ACC112 (cell line): Measurements from ENCODE around the gene LANCL2.
"Not testable (repeated sequence)": the region's sequence is repeated elsewhere in the genome, so short reads cannot be mapped to it uniquely, and the experiment has no call there.

Source experiments
- H2AFZ ChIP-seq: fragments of 200-600 bp; sonication (generic); one replicate; pipeline ENCODE4 v1.6.0; 2017; ENCODE audit warnings: antibody characterized with exemption, low read length; ENCODE audit not compliant: unreplicated experiment
- H3K27ac ChIP-seq: fragments of 200-600 bp; sonication (generic); 2 replicates; pipeline ENCODE4 v1.5.1; 2014; ENCODE audit warnings: low read depth, mild to moderate bottlenecking, antibody characterized with exemption, low read length, moderate library complexity
- H3K27me3 ChIP-seq: fragments of 200-600 bp; sonication (generic); 2 replicates; pipeline ENCODE4 v1.6.1; 2014; ENCODE audit warnings: mild to moderate bottlenecking, antibody characterized with exemption, low read length, moderate library complexity, mixed read lengths; ENCODE audit not compliant: insufficient read depth
- H3K36me3 ChIP-seq: fragments of 200-600 bp; sonication (generic); 2 replicates; pipeline ENCODE4 v1.6.1; 2016; ENCODE audit warnings: mild to moderate bottlenecking, antibody characterized with exemption, low read length, moderate library complexity, mixed read lengths; ENCODE audit not compliant: insufficient read depth
- H3K4me1 ChIP-seq: fragments of 200-600 bp; sonication (generic); one replicate; pipeline ENCODE4 v1.6.1; 2016; ENCODE audit warnings: low read length, mixed read lengths; ENCODE audit not compliant: insufficient read depth, unreplicated experiment, control insufficient read depth
- H3K4me3 ChIP-seq: fragments of 200-600 bp; sonication (generic); 2 replicates; pipeline ENCODE4 v1.5.1; 2014; ENCODE audit warnings: mild to moderate bottlenecking, low read depth, low read length
- H3K79me2 ChIP-seq: fragments of 200-600 bp; sonication (generic); one replicate; pipeline ENCODE4 v1.6.0; 2016; ENCODE audit warnings: low read length; ENCODE audit not compliant: control insufficient read depth, unreplicated experiment, insufficient read depth

The LANCL2 gene

GRCh38 chr7:55405856-55406541 lies 40.9 kb downstream of the LANCL2 start:
- H3K36me3 ChIP-seq = no peaks in the 10 kb centered on the region
- no peak overlapping the region for H2AFZ ChIP-seq
- no peak overlapping the region for H3K27ac ChIP-seq
- H3K4me3 ChIP-seq = no peak overlapping the region
- no peaks in the 10 kb centered on the region for H3K79me2 ChIP-seq
- no peaks in the 10 kb centered on the region for H3K27me3 ChIP-seq
- no peaks in the 10 kb centered on the region for H3K4me1 ChIP-seq

GRCh38 chr7:55409482-55410225 lies 44.5 kb downstream of the LANCL2 start:
- Histone ChIP-seq H3K27me3 (no peaks in the 10 kb centered on the region), H3K27ac (no peak overlapping the region), H3K36me3 (no peaks in the 10 kb centered on the region), H2AFZ (no peak overlapping the region), H3K4me1 (no peaks in the 10 kb centered on the region), H3K79me2 (no peaks in the 10 kb centered on the region), H3K4me3 (no peak overlapping the region)

DNA sequence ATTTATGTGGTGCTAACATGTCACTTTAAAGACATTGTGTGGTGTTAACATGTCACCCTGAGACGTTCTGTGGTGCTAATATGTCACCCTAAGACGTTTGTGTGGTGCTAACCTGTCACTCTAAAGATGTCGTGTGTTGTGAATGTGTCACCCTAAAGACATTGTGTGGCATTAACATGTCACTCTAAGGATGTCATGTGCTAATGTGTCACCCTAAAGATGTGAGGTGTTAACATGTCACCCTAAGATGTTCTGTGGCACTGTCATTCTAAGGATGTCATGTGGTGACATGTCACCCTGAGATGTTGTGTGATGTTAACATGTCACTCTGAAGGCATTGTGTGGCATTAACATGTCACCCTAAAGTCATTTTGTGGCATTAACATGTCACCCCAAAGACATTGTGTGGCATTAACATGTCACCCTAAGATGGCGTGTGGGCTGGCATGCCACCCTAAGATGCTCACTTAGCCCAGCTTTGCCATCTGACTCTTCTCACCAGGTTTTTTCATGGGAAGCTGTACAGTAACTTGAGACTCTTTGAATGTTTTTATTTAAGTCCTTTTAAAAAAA lies 45.6 kb downstream of the LANCL2 start:
- Histone ChIP-seq H3K36me3 (no peaks in the 10 kb centered on the region), H3K27me3 (no peaks in the 10 kb centered on the region), H2AFZ (no peak overlapping the region), H3K4me3 (no peak overlapping the region), H3K79me2 (no peaks in the 10 kb centered on the region), H3K27ac (no peak overlapping the region), H3K4me1 (no peaks in the 10 kb centered on the region)

- Histone ChIP-seq H2AFZ (no peak overlapping the region), H3K4me1 (no peaks in the 10 kb centered on the region), H3K4me3 (no peak overlapping the region), H3K36me3 (no peaks in the 10 kb centered on the region), H3K27me3 (no peaks in the 10 kb centered on the region), H3K27ac (no peak overlapping the region), H3K79me2 (no peaks in the 10 kb centered on the region)
Measured at GRCh38 chr7:55411844-55412243, 46.7 kb downstream of the LANCL2 start.

DNA sequence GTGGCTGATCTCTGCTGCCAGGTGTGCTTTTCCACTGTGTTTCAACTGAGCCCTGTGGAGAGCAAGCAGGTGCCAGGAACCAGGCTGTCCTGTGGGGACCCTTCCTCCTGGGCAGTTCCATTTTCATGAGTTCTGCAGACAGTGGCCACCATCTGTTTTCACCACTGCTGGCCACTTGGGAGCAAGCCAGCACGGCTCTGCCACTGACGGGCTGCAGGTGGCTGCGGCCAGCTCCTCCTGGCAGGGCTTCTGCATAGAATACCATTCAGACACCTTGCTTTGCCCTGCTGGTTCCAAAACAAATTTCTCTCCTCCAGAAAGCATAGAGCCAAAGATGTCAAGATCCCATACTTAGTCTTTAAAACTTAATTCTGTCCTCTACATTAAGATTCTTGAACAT lies 48.3 kb downstream of the LANCL2 start:
- H3K79me2 ChIP-seq = no peaks in the 10 kb centered on the region
- no peaks in the 10 kb centered on the region for H3K27me3 ChIP-seq
- H3K4me3 ChIP-seq = no peak overlapping the region
- no peak overlapping the region for H2AFZ ChIP-seq
- H3K36me3 ChIP-seq = no peaks in the 10 kb centered on the region
- no peak overlapping the region for H3K27ac ChIP-seq
- no peaks in the 10 kb centered on the region for H3K4me1 ChIP-seq

- Histone ChIP-seq H3K4me3 (no peak overlapping the region), H2AFZ (no peak overlapping the region), H3K27ac (no peak overlapping the region), H3K79me2 (no peaks in the 10 kb centered on the region), H3K4me1 (peaks cover 1% of the 10 kb centered on the region), H3K27me3 (no peaks in the 10 kb centered on the region), H3K36me3 (no peaks in the 10 kb centered on the region)
Measured at GRCh38 chr7:55415173-55415778, 50.1 kb downstream of the LANCL2 start.

GRCh38 chr7:55417456-55417855 lies 52.3 kb downstream of the LANCL2 start:
- H2AFZ ChIP-seq, H3K27me3 ChIP-seq, H3K36me3 ChIP-seq, H3K4me1 ChIP-seq, H3K4me3 ChIP-seq, H3K79me2 ChIP-seq, H3K27ac ChIP-seq: not testable (repeated sequence)

DNA sequence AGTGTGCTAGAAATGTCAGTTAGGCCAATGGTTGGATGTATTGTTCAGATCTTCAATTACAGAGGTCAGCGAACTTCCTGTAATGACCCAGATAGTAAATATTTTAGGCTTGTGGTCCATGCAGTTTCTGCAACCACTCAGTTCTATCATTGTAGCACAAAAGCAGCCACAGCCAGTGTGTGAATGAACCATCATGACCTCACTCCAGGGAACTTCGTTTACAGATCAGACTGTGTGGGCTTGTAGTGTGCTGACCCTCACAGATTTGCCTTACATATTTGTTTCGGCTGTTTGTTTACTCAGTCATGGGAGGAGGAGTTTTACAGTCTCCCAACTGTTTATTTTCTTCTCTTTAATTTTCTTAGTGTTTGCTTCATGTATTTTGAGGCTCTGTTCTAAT lies 55.4 kb downstream of the LANCL2 start:
- H3K27ac ChIP-seq = no peak overlapping the region
- H2AFZ ChIP-seq = no peak overlapping the region
- no peak overlapping the region for H3K4me3 ChIP-seq
- no peaks in the 10 kb centered on the region for H3K79me2 ChIP-seq
- peaks cover 17% of the 10 kb centered on the region for H3K4me1 ChIP-seq
- H3K27me3 ChIP-seq = no peaks in the 10 kb centered on the region
- H3K36me3 ChIP-seq = no peaks in the 10 kb centered on the region

DNA sequence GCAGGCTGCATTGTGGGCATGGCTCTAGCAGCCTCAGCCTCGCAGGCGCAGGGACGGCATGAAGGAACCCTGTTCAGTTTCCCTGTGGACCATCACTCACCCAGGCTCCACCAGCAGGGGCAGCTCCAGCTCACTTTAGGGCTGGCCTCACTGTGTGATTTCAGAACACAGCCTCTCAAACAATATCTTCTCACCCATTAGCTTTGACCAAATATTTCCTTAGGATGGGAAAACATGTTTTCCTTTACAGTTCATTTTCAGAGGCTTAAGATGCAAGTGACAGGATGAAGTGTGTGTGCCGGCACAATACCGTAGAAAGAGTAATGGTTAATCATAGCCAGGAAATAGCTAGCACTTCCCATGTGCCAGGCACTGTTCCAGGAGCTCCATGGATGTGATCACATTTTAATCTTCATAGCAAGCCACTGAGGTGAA lies 58.2 kb downstream of the LANCL2 start:
- no peak overlapping the region for H3K27ac ChIP-seq
- no peak overlapping the region for H3K4me3 ChIP-seq
- no peaks in the 10 kb centered on the region for H3K79me2 ChIP-seq
- no peaks in the 10 kb centered on the region for H3K27me3 ChIP-seq
- no peak overlapping the region for H2AFZ ChIP-seq
- H3K4me1 ChIP-seq = peaks cover 17% of the 10 kb centered on the region
- H3K36me3 ChIP-seq = peaks cover 4% of the 10 kb centered on the region; the same call in 1 of the 2 replicates

DNA sequence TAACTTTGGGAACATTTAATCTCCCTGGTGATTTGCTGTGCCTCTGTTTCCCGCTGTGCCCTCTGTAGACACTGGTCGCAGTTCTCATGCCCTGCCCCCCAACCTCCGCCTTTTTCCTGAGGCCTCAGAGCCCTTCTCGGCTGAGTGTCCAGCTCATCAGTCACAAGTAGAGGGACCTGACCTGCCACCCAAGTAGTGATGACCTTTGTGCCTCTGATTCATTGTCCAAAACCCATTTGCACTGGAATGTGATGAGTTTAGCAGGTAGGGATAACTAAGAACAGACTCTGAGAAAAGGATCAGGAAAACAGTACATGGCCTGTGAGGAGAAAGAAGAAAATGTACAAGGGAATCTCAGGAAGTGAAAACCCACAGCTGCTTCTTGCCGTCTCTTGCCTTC lies 58.8 kb downstream of the LANCL2 start:
- Histone ChIP-seq H3K4me1 (peaks cover 17% of the 10 kb centered on the region), H3K36me3 (peaks cover 4% of the 10 kb centered on the region; the same call in 1 of the 2 replicates), H3K4me3 (no peak overlapping the region), H3K27me3 (no peaks in the 10 kb centered on the region), H3K79me2 (no peaks in the 10 kb centered on the region), H3K27ac (no peak overlapping the region), H2AFZ (no peak overlapping the region)
